NB4 (cell line): ENCODE data around the gene RAPGEF4.

Experiments used
- DNase-seq: peaks from one replicate; pipeline ENCODE4 v3.0.0; 2010; ENCODE audit warnings: low read depth
- H3K4me3 ChIP-seq: one replicate; pipeline ENCODE4 v1.5.1; 2011; ENCODE audit warnings: mild to moderate bottlenecking, low read depth, low read length, moderate library complexity
- MYC ChIP-seq: IDR thresholded peaks from 2 replicates; pipeline ENCODE4 v1.6.1; 2011; ENCODE audit warnings: low read depth, low read length
- POLR2A ChIP-seq: IDR thresholded peaks from 2 replicates; pipeline ENCODE4 v1.6.1; 2011; ENCODE audit warnings: mild to moderate bottlenecking; ENCODE audit not compliant: insufficient read length; ENCODE audit errors: extremely low read depth
- TF ChIP-seq, protein P1 (sequence below): IDR thresholded peaks from one replicate; pipeline ENCODE4 v1.5.1; 2012; ENCODE audit warnings: low read depth, low read length
- TF ChIP-seq, protein P2 (sequence below): IDR thresholded peaks from 2 replicates; pipeline ENCODE4 v1.6.1; 2011; ENCODE audit warnings: low read depth, low read length

RAPGEF4 gene

DNA sequence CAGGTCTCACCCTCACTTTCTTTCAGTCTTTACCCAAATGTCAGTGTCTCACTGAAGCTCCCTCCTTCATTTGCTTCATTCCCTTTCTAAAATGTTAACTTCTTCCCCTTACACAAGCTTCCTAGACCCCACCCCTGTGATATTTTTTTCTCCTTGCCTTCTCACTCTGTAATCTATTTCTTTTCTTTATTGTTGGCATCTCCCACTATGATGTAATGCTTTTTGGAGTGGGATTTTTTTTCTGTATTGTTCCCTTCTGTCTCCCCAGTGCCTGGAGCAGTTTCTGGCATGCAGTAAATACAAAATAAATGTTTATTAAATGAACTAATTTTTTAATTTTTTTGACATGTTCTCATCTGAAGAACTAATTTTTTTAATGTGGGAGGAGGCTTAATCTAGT is 284.1 kb downstream of the RAPGEF4 start:
- TF ChIP-seq, protein P1, sequence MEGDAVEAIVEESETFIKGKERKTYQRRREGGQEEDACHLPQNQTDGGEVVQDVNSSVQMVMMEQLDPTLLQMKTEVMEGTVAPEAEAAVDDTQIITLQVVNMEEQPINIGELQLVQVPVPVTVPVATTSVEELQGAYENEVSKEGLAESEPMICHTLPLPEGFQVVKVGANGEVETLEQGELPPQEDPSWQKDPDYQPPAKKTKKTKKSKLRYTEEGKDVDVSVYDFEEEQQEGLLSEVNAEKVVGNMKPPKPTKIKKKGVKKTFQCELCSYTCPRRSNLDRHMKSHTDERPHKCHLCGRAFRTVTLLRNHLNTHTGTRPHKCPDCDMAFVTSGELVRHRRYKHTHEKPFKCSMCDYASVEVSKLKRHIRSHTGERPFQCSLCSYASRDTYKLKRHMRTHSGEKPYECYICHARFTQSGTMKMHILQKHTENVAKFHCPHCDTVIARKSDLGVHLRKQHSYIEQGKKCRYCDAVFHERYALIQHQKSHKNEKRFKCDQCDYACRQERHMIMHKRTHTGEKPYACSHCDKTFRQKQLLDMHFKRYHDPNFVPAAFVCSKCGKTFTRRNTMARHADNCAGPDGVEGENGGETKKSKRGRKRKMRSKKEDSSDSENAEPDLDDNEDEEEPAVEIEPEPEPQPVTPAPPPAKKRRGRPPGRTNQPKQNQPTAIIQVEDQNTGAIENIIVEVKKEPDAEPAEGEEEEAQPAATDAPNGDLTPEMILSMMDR, result no peak
- no peak for TF ChIP-seq POLR2A
- TF ChIP-seq, protein P2, sequence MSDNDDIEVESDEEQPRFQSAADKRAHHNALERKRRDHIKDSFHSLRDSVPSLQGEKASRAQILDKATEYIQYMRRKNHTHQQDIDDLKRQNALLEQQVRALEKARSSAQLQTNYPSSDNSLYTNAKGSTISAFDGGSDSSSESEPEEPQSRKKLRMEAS, result no peak
- TF ChIP-seq MYC, result no peak

DNA sequence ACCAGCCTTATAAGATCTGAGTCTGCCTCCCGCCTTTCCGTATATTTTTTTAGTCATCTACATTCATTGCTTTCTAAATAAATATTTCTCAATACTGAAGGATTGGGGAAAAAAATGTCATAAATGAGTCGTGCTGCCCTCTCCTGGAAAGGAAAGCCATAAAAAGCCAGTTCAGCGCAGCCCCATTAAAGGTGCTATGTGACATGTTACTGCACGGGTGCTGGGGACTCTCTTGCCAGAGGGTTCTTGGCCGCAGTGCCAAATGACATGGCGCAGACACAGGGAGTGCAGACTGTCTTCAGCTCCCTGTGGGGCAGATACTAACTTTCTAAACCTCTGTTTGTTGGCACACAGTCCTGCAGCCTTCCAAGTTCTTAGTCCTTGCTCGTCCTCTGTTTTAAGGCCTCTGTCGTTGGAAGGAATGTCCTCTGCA is 286.3 kb downstream of the RAPGEF4 start:
- TF ChIP-seq, protein P1, result peak; percentile 21
- TF ChIP-seq POLR2A, result no peak
- DNase-seq, result peak; percentile 18
- H3K4me3 ChIP-seq, result no peak overlapping the region

More for the DNA sequence above, 284.1 kb downstream of the RAPGEF4 start:
- H3K4me3 ChIP-seq, result no peak overlapping the region
- no peak for DNase-seq

DNA sequence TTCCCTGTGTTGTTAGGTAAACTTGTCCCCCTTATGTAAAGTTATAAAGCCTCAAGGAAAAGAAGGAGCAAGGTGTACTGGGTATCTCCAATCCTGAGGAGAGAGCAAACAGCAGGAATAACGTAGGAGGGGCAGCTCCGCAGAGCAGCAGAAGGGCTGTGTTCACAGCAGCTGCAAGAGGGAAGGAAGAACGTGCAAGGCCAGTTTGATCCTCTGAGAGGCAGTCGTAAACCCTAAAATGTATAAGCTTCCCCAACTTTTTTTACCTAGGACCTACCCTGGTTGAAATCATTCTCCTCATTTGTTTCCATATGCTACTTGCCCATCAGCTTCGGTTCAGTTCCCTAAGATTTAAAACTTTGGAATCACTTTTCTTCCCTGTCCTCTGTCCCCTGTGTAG is 288.1 kb downstream of the RAPGEF4 start:
- no peak for DNase-seq
- TF ChIP-seq POLR2A, result no peak
- TF ChIP-seq, protein P2, result no peak
- TF ChIP-seq, protein P1, result no peak
- no peak for TF ChIP-seq MYC
- H3K4me3 ChIP-seq, result no peak overlapping the region

DNA sequence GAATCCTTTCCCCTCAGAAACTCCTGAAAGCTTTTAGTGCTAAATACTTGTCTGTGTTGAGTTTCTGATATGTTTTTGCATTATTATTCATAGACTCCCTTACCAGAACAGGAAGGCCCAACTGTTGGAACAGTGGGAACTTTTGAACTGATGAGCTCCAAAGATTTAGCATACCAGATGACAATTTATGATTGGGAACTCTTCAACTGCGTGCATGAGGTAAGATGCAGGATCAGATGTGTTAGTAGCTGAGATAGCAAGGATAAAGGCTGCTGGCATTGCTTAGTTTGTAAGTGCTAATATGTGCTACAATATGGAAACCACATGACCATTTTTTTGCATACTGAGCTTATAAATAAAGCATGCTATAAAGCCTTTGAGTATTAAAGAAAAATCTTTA is 290.8 kb downstream of the RAPGEF4 start:
- no peak overlapping the region for H3K4me3 ChIP-seq
- TF ChIP-seq POLR2A (no peak), MYC (no peak)
- TF ChIP-seq, protein P2, result no peak
- no peak for DNase-seq

DNA sequence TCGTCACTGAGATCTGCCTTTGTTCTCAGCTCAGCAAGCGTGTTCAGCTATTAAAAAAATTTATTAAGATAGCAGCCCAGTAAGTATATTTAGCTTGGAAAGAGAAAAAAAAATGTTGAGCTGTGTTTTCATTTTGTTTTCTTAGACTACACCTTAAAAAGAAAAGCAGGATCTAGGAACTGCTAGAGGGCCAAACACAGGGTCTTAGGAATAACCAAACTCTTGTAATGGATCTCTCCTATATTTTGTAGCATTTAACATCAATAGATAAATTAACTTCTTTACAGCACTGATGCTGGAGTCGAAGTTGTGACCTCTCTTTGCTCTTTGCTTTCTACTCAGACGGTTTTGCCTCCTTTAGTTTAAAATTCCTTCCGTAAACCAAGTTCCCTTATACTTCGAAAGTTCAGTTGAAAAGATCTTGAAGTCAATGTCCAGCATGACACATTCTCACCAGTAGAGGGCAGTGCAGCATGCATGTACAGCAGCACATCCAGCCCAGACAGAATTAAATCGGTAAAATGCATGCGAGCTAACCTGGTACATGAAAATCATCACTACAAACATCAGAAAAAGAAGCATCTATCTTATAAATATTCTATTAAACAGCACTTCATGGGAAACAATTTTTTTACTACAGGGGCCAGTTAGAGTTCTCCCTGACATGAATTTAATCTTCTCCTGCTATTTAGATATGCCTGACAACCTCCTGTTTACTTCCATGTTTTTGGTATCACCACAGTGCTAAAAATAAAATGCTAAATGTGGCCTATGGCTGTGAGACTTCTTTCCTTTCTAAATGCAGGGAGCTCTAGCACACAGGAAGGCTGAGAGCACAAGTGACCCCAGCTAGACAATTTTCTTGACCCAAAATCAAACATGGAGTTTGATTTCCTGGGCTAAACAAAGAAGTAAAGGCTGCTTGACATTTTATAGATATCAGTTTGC is 291.8 kb downstream of the RAPGEF4 start:
- peak; percentile 91 for DNase-seq
- H3K4me3 ChIP-seq, result no peak overlapping the region
- TF ChIP-seq, protein P1, result peak; percentile 96
- TF ChIP-seq, protein P2, result peak; percentile 68; the same call in 1 of the 2 replicates
- TF ChIP-seq MYC, result 0 out of 2 replicates have a peak, but pooled peaks have one; percentile 34
- no peak for TF ChIP-seq POLR2A

DNA sequence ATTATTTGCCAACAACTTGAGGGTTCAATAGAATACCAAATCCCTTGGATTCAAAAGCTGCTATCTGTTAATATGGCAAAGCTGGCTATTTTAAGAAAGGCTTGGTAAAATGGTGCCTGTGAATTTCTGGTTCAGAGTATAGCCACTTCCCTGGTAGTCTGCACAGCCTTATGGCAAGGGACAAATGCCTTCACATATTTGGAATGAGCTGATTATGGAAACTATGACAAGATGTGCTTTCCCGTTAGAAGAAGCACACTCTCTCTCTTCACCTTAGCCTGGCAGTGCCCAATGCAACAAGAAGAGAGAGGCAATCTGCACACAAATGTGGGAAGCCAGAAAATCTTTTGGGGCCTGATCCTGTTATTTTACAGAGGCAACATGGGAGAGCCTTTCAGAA is 292.5 kb downstream of the RAPGEF4 start:
- no peak overlapping the region for H3K4me3 ChIP-seq
- no peak for DNase-seq
- TF ChIP-seq, protein P2, result no peak
- TF ChIP-seq POLR2A (no peak), MYC (no peak)
- TF ChIP-seq, protein P1, result no peak
